H9 (cell line): ENCODE data around the gene TOM1L2. TPM values are rescaled to one million over a fixed set of nuclear protein-coding genes. Genes with fewer than 3 reads are reported as not detected.

Source experiments
- DNase-seq: peaks from one replicate; pipeline ENCODE4 v3.0.0-alpha.2; 2017
- H2AFZ ChIP-seq: one replicate; pipeline ENCODE4 v1.6.1; 2013; ENCODE audit warnings: mild to moderate bottlenecking, low read length, control low read depth, moderate library complexity
- H2AK5ac ChIP-seq: 2 replicates; pipeline ENCODE4 v1.6.1; 2013; ENCODE audit warnings: low read length, control low read depth, mixed read lengths; ENCODE audit not compliant: insufficient read length
- H2BK120ac ChIP-seq: one replicate; pipeline ENCODE4 v1.6.1; 2013; ENCODE audit warnings: low read depth, mild to moderate bottlenecking, low read length, control low read depth, inconsistent platforms; ENCODE audit not compliant: poor library complexity, severe bottlenecking
- H2BK12ac ChIP-seq: 2 replicates; pipeline ENCODE4 v1.6.1; 2013; ENCODE audit warnings: low read length, control low read depth, mixed read lengths, low read depth; ENCODE audit not compliant: insufficient read length
- H2BK15ac ChIP-seq: 2 replicates; pipeline ENCODE4 v1.6.1; 2013; ENCODE audit warnings: low read depth, low read length, control low read depth
- H2BK20ac ChIP-seq: one replicate; pipeline ENCODE4 v1.6.1; 2013; ENCODE audit warnings: low read depth, mild to moderate bottlenecking, low read length, control low read depth, inconsistent platforms; ENCODE audit not compliant: poor library complexity, severe bottlenecking
- H2BK5ac ChIP-seq: 2 replicates; pipeline ENCODE4 v1.6.1; 2013; ENCODE audit warnings: low read length, control low read depth, mixed read lengths; ENCODE audit not compliant: insufficient read length
- H3K14ac ChIP-seq: 2 replicates; pipeline ENCODE4 v1.6.1; 2013; ENCODE audit warnings: low read length, control low read depth; ENCODE audit not compliant: insufficient read depth
- H3K18ac ChIP-seq: 2 replicates; pipeline ENCODE4 v1.6.1; 2013; ENCODE audit warnings: low read depth, mild to moderate bottlenecking, mixed read lengths, low read length, control low read depth; ENCODE audit not compliant: insufficient read length
- H3K23ac ChIP-seq: 2 replicates; pipeline ENCODE4 v1.6.1; 2013; ENCODE audit warnings: low read length, control low read depth, mixed read lengths, low read depth; ENCODE audit not compliant: insufficient read length
- H3K23me2 ChIP-seq: 2 replicates; pipeline ENCODE4 v1.6.1; 2013; ENCODE audit warnings: low read depth, mild to moderate bottlenecking, mixed read lengths, low read length, control low read depth; ENCODE audit not compliant: insufficient read length, poor library complexity, severe bottlenecking
- H3K27ac ChIP-seq: 2 replicates; pipeline ENCODE4 v1.5.1; 2013; ENCODE audit warnings: low read length, control low read depth, mixed read lengths, low read depth; ENCODE audit not compliant: insufficient read length
- H3K27me3 ChIP-seq: 2 replicates; pipeline ENCODE4 v1.6.1; 2013; ENCODE audit warnings: low read length, control low read depth, inconsistent platforms; ENCODE audit not compliant: insufficient read depth
- H3K4ac ChIP-seq: 2 replicates; pipeline ENCODE4 v1.6.1; 2013; ENCODE audit warnings: low read depth, mild to moderate bottlenecking, control low read depth, inconsistent platforms, low read length, moderate library complexity
- H3K4me1 ChIP-seq: 2 replicates; pipeline ENCODE4 v1.6.1; 2013; ENCODE audit warnings: low read length, control low read depth, inconsistent platforms; ENCODE audit not compliant: insufficient read depth
- H3K4me2 ChIP-seq: 2 replicates; pipeline ENCODE4 v1.6.1; 2013; ENCODE audit warnings: low read length, control low read depth, mixed read lengths; ENCODE audit not compliant: insufficient read length, insufficient read depth
- H3K56ac ChIP-seq: 2 replicates; pipeline ENCODE4 v1.6.1; 2013; ENCODE audit warnings: low read depth, mild to moderate bottlenecking, mixed read lengths, low read length, control low read depth; ENCODE audit not compliant: insufficient read length
- H3K79me1 ChIP-seq: 2 replicates; pipeline ENCODE4 v1.6.1; 2013; ENCODE audit warnings: low read depth, mild to moderate bottlenecking, moderate library complexity, low read length, control low read depth, inconsistent platforms; ENCODE audit not compliant: insufficient read depth, poor library complexity, severe bottlenecking
- H3K79me2 ChIP-seq: 2 replicates; pipeline ENCODE4 v1.6.1; 2013; ENCODE audit warnings: low read length, control low read depth, inconsistent platforms; ENCODE audit not compliant: insufficient read depth
- H3K9ac ChIP-seq: 2 replicates; pipeline ENCODE4 v1.6.1; 2013; ENCODE audit warnings: low read length, control low read depth, mixed read lengths; ENCODE audit not compliant: insufficient read length; ENCODE audit errors: extremely low read depth
- H3K9me3 ChIP-seq: one replicate; pipeline ENCODE4 v1.6.1; 2013; ENCODE audit warnings: low read depth, low read length, inconsistent platforms; ENCODE audit not compliant: control insufficient read depth
- H3T11ph ChIP-seq: one replicate; pipeline ENCODE4 v1.6.1; 2013; ENCODE audit warnings: mild to moderate bottlenecking, low read length, control low read depth, inconsistent platforms
- H4K20me1 ChIP-seq: one replicate; pipeline ENCODE4 v1.6.1; 2013; ENCODE audit not compliant: control insufficient read depth, insufficient read length, insufficient read depth
- H4K5ac ChIP-seq: 2 replicates; pipeline ENCODE4 v1.6.1; 2013; ENCODE audit warnings: low read depth, mild to moderate bottlenecking, mixed read lengths, low read length, control low read depth; ENCODE audit not compliant: insufficient read length
- H4K8ac ChIP-seq: replicated peaks from 2 replicates; pipeline ENCODE4 v1.6.1; 2013; ENCODE audit warnings: low read length, control low read depth, mixed read lengths, low read depth; ENCODE audit not compliant: insufficient read length
- H4K91ac ChIP-seq: 2 replicates; pipeline ENCODE4 v1.6.1; 2013; ENCODE audit warnings: low read depth, mild to moderate bottlenecking, moderate library complexity, mixed read lengths, low read length, control low read depth; ENCODE audit not compliant: insufficient read length
- H3K27ac Mint-ChIP-seq, 3 experiments: 2 replicates in 2 of 3; 3 replicates in 1 of 3; pipeline ENCODE4 v1.8.0; 2020 to 2021; ENCODE audit warnings: mixed read lengths in 3 of 3, mild to moderate bottlenecking in 1 of 3, moderate library complexity in 1 of 3
- H3K27me3 Mint-ChIP-seq: 2 replicates; pipeline ENCODE4 v1.8.0; 2021; ENCODE audit warnings: low read depth, mild to moderate bottlenecking, moderate library complexity, mixed read lengths
- H3K36me3 Mint-ChIP-seq, 3 experiments: 2 replicates in 2 of 3; 3 replicates in 1 of 3; pipeline ENCODE4 v1.8.0; 2020 to 2021; ENCODE audit warnings: low read depth in 3 of 3, mixed read lengths in 3 of 3; ENCODE audit not compliant: insufficient read depth in 1 of 3
- H3K4me1 Mint-ChIP-seq, 2 experiments: 2 replicates each; pipeline ENCODE4 v1.8.0; 2020; ENCODE audit warnings: mixed read lengths in 2 of 2
- H3K4me3 Mint-ChIP-seq, 2 experiments: 2 replicates in 1 of 2; 3 replicates in 1 of 2; pipeline ENCODE4 v1.8.0; 2020 to 2021; ENCODE audit warnings: mild to moderate bottlenecking in 2 of 2, mixed read lengths in 2 of 2, moderate library complexity in 1 of 2
- H3K9me3 Mint-ChIP-seq, 2 experiments: 2 replicates in 1 of 2; 3 replicates in 1 of 2; pipeline ENCODE4 v1.8.0; 2020; ENCODE audit warnings: mild to moderate bottlenecking in 2 of 2, mixed read lengths in 2 of 2, moderate library complexity in 1 of 2
- WGBS: extraction: QIAGEN DNeasy Blood & Tissue Kit; methylation state at CpG from one replicate; pipeline ENCODE4 v1.1.7; 2013; ENCODE audit warnings: missing lambda C conversion rate, low lambda C conversion rate, mixed read lengths; ENCODE audit not compliant: insufficient read length; ENCODE audit errors: extremely low coverage; 5-methylcytosine and 5-hydroxymethylcytosine counted together
- microRNA-seq: library from miRNA; unstranded; fragments of <30 nt; microRNA quantifications from one replicate; pipeline ENCODE4, GENCODE V29; 2020; ENCODE audit warnings: borderline microRNAs expressed
- total RNA-seq: library from RNA; stranded (reverse); gene quantifications from 2 replicates; pipeline ENCODE4 v1.2.1, GENCODE V29; 2021
- TF ChIP-seq, protein P1 (sequence below): fragments of 200-600 bp; sonication (generic); conservative IDR thresholded peaks from 3 replicates; pipeline ENCODE4 v1.8.0; 2021; ENCODE audit warnings: antibody characterized with exemption, mild to moderate bottlenecking

Gene TOM1L2
- total RNA-seq, 1 experiment from 2014 or later: 4.6 TPM

DNA sequence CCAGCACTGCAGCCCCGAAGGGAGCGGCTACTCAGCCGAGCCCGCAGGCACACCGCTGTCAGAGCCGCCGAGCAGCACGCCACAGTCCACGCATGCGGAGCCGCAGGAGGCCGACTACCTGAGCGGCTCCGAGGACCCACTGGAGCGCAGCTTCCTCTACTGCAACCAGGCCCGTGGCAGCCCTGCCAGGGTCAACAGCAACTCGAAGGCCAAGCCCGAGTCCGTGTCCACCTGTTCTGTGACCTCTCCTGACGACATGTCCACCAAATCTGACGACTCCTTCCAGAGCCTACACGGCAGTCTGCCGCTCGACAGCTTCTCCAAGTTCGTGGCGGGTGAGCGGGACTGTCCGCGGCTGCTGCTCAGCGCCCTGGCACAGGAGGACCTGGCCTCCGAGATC lies 177.8 kb downstream of the TOM1L2 start:
- no peak overlapping the region for H3T11ph ChIP-seq
- H3K56ac ChIP-seq: no peak overlapping the region
- no peaks in the 10 kb centered on the region for H4K20me1 ChIP-seq
- no peak overlapping the region for H2AK5ac ChIP-seq
- no peak overlapping the region for H2BK12ac ChIP-seq
- no peak overlapping the region for H4K5ac ChIP-seq
- H2BK20ac ChIP-seq: no peak overlapping the region
- H4K8ac ChIP-seq: no peak overlapping the region
- H3K18ac ChIP-seq: no peak overlapping the region
- peaks cover 3% of the 10 kb centered on the region; the same call in 1 of the 2 replicates for H3K4me1 ChIP-seq
- no peaks in the 10 kb centered on the region for H3K9me3 ChIP-seq
- DNase-seq: no peak
- H2BK15ac ChIP-seq: no peak overlapping the region
- no peak overlapping the region for H3K4me3 Mint-ChIP-seq
- no peak overlapping the region for H2BK120ac ChIP-seq
- H3K27me3 Mint-ChIP-seq: peaks cover 55% of the 10 kb centered on the region
- H3K27ac Mint-ChIP-seq: no peak overlapping the region
- no peak overlapping the region for H3K27ac ChIP-seq
- peaks cover 25 to 41% of the 10 kb centered on the region in 2 experiments for H3K4me1 Mint-ChIP-seq
- no peaks in the 10 kb centered on the region for H3K23me2 ChIP-seq
- H3K4ac ChIP-seq: no peak overlapping the region
- H3K9me3 Mint-ChIP-seq: no peaks in the 10 kb centered on the region; a peak in 1 of 5 replicates
- H2BK5ac ChIP-seq: no peak overlapping the region
- no peaks in the 10 kb centered on the region for H3K79me1 ChIP-seq
- H4K91ac ChIP-seq: no peak overlapping the region
- no peaks in the 10 kb centered on the region for H3K79me2 ChIP-seq
- H3K36me3 Mint-ChIP-seq: no peaks in the 10 kb centered on the region
- H3K4me2 ChIP-seq: no peak overlapping the region
- H3K14ac ChIP-seq: no peak overlapping the region
- TF ChIP-seq, protein P1, sequence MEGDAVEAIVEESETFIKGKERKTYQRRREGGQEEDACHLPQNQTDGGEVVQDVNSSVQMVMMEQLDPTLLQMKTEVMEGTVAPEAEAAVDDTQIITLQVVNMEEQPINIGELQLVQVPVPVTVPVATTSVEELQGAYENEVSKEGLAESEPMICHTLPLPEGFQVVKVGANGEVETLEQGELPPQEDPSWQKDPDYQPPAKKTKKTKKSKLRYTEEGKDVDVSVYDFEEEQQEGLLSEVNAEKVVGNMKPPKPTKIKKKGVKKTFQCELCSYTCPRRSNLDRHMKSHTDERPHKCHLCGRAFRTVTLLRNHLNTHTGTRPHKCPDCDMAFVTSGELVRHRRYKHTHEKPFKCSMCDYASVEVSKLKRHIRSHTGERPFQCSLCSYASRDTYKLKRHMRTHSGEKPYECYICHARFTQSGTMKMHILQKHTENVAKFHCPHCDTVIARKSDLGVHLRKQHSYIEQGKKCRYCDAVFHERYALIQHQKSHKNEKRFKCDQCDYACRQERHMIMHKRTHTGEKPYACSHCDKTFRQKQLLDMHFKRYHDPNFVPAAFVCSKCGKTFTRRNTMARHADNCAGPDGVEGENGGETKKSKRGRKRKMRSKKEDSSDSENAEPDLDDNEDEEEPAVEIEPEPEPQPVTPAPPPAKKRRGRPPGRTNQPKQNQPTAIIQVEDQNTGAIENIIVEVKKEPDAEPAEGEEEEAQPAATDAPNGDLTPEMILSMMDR: no peak
- H3K23ac ChIP-seq: no peak overlapping the region
- H3K27me3 ChIP-seq: no peaks in the 10 kb centered on the region; the same call in 1 of the 2 replicates
- no CpG with 5 or more reads among the region's 31 CpGs for WGBS
- H2AFZ ChIP-seq: no peak overlapping the region
- H3K9ac ChIP-seq: no peak overlapping the region

Small RNA genes within 50 kb of the gene (microRNA-seq; reads per million reads assigned to microRNA genes)
- gene MIR33B: 124 reads per million, percentile 75 among the genes with 10 or more reads in this experiment
- gene MIR6777: not detected

Other genes starting within 250 kb of the TOM1L2 start
- 76.2 and 81.9 TPM in 2 replicates for gene SREBF1, start 135.4 kb downstream of the TOM1L2 start, total RNA-seq
- 0.31 and 0.68 TPM in 2 replicates for gene DRC3, start 462 bp upstream of the TOM1L2 start, total RNA-seq
- 20.2 and 21.4 TPM in 2 replicates for gene ATPAF2, start 66.8 kb upstream of the TOM1L2 start, total RNA-seq
- 11.4 and 11.9 TPM in 2 replicates for gene GID4, start 67.0 kb upstream of the TOM1L2 start, total RNA-seq
- gene DRG2, start 115.5 kb upstream of the TOM1L2 start, total RNA-seq: 48.5 and 52.0 TPM in 2 replicates
- gene MYO15A, start 136.4 kb upstream of the TOM1L2 start, total RNA-seq: 2.3 and 2.5 TPM in 2 replicates
- gene ALKBH5, start 211.4 kb upstream of the TOM1L2 start, total RNA-seq: 89.8 and 92.5 TPM in 2 replicates